Pulmonary artery endothelial cell (primary cell): ENCODE measurements around the gene WARS2. TPM values are rescaled to one million over a fixed set of nuclear protein-coding genes. Genes with fewer than 3 reads are reported as not detected.
"Not testable (repeated sequence)": the region's sequence is repeated elsewhere in the genome, so short reads cannot be mapped to it uniquely, and the experiment has no call there.

Source experiments
- DNase-seq: peaks from one replicate; pipeline ENCODE4 v3.0.0-alpha.2; 2011; ENCODE audit warnings: low read depth, low spot score
- total RNA-seq: library from RNA; depleted of rRNA; stranded (reverse); fragments of >200 nt; gene quantifications from 2 replicates; pipeline ENCODE4 v1.2.3, GENCODE V29; 2014

Gene WARS2
- total RNA-seq, 1 donor from 2014 or later: 16.4 TPM

- no peak for DNase-seq
These were observed 636 bp downstream of the WARS2 start for GRCh38 chr1:119139857-119140176.

GRCh38 chr1:119139403-119139802 lies 1.1 kb downstream of the WARS2 start:
- DNase-seq: no peak

GRCh38 chr1:119136401-119136800 lies 4.1 kb downstream of the WARS2 start:
- no peak for DNase-seq

- no peak for DNase-seq
These were observed 6.5 kb downstream of the WARS2 start for GRCh38 chr1:119133987-119134386.

GRCh38 chr1:119132179-119132578 lies 8.3 kb downstream of the WARS2 start:
- DNase-seq: no peak

- no peak for DNase-seq
These were observed 14.6 kb downstream of the WARS2 start for GRCh38 chr1:119125874-119126273.

GRCh38 chr1:119124764-119125163 lies 15.7 kb downstream of the WARS2 start:
- DNase-seq: no peak

GRCh38 chr1:119121872-119122271 lies 18.6 kb downstream of the WARS2 start:
- not testable (repeated sequence) for DNase-seq

- DNase-seq: no peak
These were observed 23.7 kb downstream of the WARS2 start for GRCh38 chr1:119116725-119117124.

- DNase-seq: no peak
These were observed 24.7 kb downstream of the WARS2 start for GRCh38 chr1:119115736-119116135.

- DNase-seq: no peak
These were observed 25.1 kb downstream of the WARS2 start for GRCh38 chr1:119115311-119115710.

GRCh38 chr1:119114786-119115185 lies 25.7 kb downstream of the WARS2 start:
- no peak for DNase-seq

- DNase-seq: no peak
These were observed 27.7 kb downstream of the WARS2 start for GRCh38 chr1:119112791-119113190.

- DNase-seq: no peak
These were observed 28.2 kb downstream of the WARS2 start for GRCh38 chr1:119112244-119112643.

GRCh38 chr1:119108988-119109387 lies 31.5 kb downstream of the WARS2 start:
- no peak for DNase-seq

GRCh38 chr1:119103764-119104163 lies 36.7 kb downstream of the WARS2 start:
- DNase-seq: no peak

- no peak for DNase-seq
These were observed 38.4 kb downstream of the WARS2 start for GRCh38 chr1:119102051-119102450.

GRCh38 chr1:119101563-119101962 lies 38.9 kb downstream of the WARS2 start:
- DNase-seq: no peak

GRCh38 chr1:119099775-119100174 lies 40.7 kb downstream of the WARS2 start:
- DNase-seq: no peak

GRCh38 chr1:119097380-119097779 lies 43.1 kb downstream of the WARS2 start:
- DNase-seq: no peak

GRCh38 chr1:119093721-119094120 lies 46.7 kb downstream of the WARS2 start:
- no peak for DNase-seq

GRCh38 chr1:119091618-119092017 lies 48.8 kb downstream of the WARS2 start:
- no peak for DNase-seq

GRCh38 chr1:119090250-119090649 lies 50.2 kb downstream of the WARS2 start:
- DNase-seq: no peak

- no peak for DNase-seq
These were observed 53.6 kb downstream of the WARS2 start for GRCh38 chr1:119086830-119087229.

GRCh38 chr1:119084798-119085197 lies 55.7 kb downstream of the WARS2 start:
- DNase-seq: no peak
